Fibroblast of mammary gland (primary cell): ENCODE data around the gene HOXD12.
A peak's percentile ranks its signal among the peaks of the same experiment; 100 is the strongest.

Source experiments
- DNase-seq: peaks from one replicate; pipeline ENCODE4 v3.0.0-alpha.2; 2010; ENCODE audit warnings: low read depth
- H3K4me3 ChIP-seq: 2 replicates; pipeline ENCODE4 v1.5.1; 2011; ENCODE audit warnings: low read depth, mild to moderate bottlenecking, low read length, moderate library complexity; ENCODE audit not compliant: control insufficient read depth
- TF ChIP-seq, protein P1 (sequence below): conservative IDR thresholded peaks from 2 replicates; pipeline ENCODE4 v1.5.1; 2011; ENCODE audit warnings: low read depth, low read length, inconsistent platforms; ENCODE audit not compliant: control insufficient read depth, insufficient read depth

The HOXD12 gene

DNA sequence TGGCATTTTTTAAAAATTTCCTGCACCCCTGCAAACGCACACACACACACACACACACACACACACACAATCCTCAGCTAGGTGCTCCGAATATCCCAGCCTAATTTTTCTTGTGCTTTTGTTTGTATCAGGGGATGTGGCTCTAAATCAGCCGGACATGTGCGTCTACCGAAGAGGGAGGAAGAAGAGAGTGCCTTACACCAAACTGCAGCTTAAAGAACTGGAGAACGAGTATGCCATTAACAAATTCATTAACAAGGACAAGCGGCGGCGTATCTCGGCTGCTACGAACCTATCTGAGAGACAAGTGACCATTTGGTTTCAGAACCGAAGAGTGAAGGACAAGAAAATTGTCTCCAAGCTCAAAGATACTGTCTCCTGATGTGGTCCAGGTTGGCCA lies 5.2 kb upstream of the HOXD12 start:
- TF ChIP-seq, protein P1, sequence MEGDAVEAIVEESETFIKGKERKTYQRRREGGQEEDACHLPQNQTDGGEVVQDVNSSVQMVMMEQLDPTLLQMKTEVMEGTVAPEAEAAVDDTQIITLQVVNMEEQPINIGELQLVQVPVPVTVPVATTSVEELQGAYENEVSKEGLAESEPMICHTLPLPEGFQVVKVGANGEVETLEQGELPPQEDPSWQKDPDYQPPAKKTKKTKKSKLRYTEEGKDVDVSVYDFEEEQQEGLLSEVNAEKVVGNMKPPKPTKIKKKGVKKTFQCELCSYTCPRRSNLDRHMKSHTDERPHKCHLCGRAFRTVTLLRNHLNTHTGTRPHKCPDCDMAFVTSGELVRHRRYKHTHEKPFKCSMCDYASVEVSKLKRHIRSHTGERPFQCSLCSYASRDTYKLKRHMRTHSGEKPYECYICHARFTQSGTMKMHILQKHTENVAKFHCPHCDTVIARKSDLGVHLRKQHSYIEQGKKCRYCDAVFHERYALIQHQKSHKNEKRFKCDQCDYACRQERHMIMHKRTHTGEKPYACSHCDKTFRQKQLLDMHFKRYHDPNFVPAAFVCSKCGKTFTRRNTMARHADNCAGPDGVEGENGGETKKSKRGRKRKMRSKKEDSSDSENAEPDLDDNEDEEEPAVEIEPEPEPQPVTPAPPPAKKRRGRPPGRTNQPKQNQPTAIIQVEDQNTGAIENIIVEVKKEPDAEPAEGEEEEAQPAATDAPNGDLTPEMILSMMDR: no peak
- no peak overlapping the region for H3K4me3 ChIP-seq
- DNase-seq: no peak

DNA sequence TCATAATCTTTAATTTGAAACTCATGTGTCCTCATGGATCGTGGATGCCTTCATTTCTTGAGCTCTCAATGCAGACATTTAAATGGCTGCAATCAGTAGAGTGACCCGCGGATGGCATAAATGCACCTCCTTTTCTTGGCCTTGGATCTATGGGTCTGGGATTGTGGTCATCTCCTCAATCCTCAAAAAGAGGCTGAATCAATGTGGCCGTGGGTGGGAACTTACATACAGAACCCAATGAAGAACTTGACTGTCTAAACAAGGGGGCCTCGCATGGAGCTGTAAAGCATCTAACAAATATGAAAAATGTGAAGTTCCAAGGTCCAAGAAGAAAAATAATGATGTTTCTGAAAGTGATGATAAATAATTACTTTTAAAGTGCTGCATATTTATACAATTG lies 4.2 kb upstream of the HOXD12 start:
- DNase-seq: no peak
- TF ChIP-seq, protein P1: no peak
- H3K4me3 ChIP-seq: no peak overlapping the region

DNA sequence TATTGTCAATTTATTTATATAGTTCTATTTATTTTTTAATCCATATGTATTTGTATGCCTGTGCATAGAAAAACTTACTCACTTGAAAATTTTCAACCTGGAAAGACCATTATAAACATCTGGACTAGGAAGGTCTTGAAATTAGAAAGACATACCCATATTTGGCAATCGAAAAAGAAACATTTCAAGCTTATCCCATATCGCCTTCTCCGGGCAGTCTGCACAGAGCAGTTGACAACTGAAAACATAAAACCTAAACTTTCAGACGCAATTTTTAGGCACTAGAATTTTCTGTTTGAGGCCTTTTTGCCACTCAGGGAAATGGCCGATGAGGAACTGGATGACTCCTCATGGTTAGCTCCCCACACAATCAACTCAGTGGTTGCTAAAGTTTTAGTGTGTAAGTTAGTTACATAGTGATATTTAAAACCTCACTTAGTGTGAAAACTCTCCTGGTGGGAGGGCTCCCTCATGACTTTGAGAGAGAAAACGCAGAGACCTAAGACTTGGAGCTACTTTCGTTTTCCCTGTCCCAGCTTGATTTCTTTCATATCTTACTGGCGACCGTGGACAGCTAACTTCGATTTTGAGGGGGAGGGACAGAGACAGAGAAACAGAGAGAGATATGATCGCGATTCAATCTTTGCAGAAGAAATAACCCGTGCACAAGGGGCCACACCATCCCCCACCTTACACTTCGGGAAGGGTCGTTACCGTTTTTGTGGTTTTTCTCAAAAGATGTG lies 3.2 kb upstream of the HOXD12 start:
- DNase-seq: no peak
- TF ChIP-seq, protein P1: no peak
- H3K4me3 ChIP-seq: no peak overlapping the region

DNA sequence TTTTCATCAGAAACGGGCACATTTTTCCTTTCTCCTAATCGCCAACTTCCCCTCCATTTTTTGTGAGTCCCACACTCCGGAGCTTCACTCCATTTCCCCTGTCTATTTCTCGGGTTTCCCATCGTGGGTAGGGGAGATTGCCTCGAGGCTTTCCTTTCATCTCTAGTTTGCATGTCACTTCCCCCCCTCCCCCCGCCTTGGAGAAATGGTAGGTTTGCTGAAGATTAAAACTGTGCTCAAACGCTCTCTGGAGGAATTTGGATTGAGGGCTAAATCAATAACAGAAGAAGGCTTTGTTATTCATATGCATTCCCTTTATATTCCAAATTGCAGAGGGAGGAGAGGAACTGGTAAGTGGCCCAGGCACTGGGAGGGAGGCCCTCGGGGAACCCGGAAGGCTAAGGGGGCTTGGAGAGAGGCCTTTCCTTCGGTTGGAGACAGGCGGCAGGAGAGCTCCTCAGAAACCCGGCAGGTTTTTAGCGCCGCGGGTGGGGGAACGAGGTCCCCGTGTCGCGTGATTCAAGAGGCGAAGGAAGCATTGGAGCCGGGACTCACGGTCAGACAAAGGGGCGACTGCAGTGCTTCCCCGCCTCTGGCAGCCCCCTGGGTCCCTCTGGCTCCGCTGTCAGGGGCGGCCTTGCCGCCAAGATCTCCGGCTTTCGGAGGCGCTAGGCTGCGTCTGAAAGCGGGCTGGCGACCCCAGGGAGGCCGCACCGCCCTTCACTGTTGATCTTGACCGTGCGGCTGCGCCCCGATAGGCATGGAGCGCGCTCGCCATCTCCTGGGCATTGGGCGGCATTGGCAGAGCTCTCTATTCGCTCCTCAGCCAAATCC lies 2.4 kb upstream of the HOXD12 start:
- DNase-seq: peak; percentile 59
- peak overlapping the region; percentile 7 for H3K4me3 ChIP-seq
- TF ChIP-seq, protein P1: peak; percentile 71

DNA sequence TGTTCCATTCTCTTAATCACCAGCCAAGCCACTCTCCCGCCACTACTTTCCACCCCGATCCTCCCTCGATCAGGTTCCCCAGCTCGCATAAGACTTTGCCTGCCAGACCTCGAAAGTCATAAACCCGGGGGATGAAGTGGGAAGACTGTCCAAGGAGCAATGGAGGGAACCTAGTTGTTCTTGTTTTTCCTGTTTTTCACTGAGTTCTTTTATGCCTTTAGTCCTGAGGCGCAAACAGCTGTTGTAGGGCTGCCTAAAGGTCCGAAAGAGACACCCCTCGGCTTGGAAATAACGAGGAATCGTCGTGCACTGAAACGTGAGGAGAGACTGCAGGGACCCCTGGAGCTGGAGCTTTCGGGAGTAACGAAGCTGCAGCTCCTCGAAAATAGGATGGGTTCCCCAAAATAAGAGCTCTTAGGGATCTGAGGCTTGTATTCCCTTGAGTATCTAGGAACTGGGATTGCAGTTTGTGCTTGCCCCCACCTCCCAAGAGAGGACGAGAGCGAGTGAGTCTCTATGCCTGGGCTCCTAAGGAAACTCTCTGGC lies 1.7 kb upstream of the HOXD12 start:
- H3K4me3 ChIP-seq: no peak overlapping the region

More for the DNA sequence above, 1.7 kb upstream of the HOXD12 start:
- TF ChIP-seq, protein P1: no peak
- DNase-seq: no peak
